HG03575 (cell line): ENCODE data around the gene HEYL.

Source experiments
- ATAC-seq: cut with Tn5 transposase; IDR thresholded peaks from one replicate; pipeline ENCODE4 v1.9.1; 2021; ENCODE audit not compliant: unreplicated experiment, insufficient number of reproducible peaks, low FRiP score; ENCODE audit errors: extremely low read depth

Gene HEYL

DNA sequence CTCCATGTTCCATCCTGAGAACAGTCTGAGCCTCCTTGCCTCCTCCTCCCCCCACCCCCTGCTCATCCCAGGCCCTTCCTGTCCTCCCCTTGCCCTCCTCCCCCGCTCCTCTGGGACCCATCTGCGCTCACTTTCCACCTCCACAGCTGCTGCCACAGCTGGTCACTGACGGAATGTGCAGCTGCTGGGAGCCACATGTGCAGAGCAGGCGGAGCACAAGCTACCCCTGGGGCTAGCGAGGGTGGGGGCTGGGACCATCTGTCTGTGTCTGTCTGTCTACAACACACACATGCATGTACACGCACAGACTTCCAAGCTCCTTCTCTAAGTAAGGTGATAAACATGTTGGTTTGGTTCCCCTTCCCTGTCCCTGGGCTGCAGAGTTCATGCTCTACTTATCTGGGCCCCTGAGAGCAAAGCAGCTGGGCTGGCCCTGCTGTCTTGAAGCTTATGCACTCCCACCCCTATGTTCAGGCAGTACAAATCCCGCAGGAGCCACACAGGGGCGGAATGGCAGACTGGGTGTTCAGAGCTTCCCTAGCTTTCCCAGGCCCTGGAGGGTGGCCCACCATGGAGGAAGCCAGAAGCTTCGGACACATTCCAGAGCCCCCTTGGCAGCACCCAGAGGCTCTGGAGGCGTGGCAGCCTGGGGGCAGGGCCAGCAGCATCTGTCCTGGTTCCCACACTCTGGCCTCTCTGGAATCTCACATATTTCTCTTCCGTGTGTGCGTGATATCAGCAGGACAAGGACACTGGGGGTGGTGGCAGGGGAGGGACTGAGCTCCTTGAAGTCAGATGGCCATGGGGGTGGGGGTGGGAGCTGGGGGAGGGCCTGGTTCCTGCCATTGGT lies 7.0 kb upstream of the HEYL start:
- no peak for ATAC-seq

DNA sequence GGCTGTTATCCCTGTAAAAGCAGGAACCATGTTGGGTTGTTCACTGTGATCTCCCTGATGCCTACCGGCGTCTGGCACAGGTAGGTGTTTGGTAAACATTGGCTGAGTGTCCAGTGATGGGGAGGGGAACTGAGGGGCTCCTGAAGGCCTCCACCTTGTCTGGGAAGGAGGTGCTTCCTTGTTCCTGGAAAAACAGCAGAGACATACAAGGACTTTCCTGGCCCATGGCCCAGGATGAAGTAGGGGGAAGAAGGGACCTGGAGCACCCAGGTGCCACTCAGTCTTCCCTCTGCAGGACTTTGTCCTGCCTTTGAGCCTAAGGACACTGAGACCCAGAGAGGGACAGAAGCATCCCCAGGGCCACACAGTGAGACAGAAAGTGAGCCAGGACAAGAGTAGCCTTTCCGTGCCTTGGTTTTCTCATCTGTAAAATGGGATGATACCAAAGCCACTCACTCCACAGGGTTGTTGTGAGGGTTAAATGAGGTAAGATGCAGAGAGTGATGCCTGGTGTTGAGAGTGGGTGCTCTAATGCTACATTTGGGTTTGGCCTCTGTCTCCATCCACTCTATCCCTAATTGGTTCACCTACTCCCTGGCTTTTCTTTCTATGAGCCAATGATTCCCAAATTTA lies 6.1 kb upstream of the HEYL start:
- ATAC-seq = no peak

DNA sequence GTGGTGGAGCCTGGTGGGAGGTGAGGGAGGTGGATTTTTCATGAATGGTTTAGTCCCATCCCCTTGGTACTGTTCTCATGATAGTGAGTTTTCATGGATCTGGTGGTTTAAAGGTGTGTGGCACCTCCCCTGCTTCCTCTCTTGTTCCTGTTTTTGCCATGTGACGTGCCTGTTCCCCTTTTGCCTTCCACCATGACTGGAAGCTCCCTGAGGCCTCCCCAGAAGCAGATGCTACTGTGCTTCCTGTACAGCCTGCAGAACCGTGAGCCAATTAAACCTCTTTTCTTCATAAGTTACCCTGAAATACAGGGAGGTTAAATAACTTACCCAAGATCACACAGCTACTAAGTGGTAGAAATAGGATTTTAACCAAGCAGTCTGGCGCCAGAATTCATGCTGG lies 4.3 kb upstream of the HEYL start:
- no peak for ATAC-seq

DNA sequence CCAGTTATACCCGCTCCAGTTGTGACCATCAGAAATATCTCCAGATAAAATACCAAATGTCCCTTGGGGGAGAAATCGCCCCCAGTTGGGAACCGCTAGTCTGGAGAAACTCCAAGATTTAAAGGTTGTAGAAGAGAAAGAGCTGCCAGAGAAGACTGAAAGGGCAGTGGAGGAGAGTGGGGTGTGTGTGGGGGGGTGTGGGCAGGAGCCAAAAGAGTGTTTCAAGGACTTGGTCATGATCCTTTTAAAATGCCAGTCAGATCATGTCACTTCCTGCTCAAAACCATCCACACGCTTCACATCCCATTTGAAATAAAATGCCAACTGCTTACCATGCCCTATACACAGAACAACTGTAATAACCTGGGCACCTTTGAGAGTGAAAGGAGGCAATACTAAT lies 3.4 kb upstream of the HEYL start:
- no peak for ATAC-seq

DNA sequence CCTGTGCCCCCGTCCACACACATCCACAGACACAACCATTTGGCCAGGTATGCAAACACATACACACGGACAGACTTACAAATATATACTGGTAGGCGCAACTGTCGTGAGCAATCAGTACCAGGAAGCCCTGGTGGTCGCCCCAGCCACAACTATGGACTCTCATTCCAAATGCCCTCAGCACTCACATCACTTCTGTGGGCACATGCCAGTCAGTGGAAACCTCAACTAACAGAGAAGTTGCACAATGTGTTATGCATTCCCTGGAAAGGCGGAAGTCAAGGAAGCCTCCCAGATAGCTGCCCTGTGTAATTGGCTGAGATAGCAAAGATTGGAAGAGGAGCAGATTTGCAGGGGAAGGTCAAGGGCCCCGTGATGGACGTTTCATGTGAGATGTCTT lies 1.4 kb upstream of the HEYL start:
- no peak for ATAC-seq

DNA sequence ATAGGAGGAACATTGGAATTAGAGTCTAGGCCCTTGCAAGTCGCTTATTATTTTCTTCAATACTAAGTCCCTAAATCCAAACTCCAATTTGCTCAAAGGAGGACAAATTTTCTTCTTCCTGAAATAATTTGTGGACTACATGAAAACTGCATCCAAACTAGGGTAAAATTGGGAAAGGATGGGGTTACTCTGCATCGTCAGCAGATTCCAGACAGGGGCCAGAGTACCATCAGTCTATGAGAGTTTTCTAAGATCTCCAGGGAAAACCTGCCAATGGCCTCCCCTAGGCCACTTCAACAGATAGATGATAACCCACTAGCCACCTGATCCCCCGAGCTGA lies 508 bp downstream of the HEYL start:
- ATAC-seq = no peak

DNA sequence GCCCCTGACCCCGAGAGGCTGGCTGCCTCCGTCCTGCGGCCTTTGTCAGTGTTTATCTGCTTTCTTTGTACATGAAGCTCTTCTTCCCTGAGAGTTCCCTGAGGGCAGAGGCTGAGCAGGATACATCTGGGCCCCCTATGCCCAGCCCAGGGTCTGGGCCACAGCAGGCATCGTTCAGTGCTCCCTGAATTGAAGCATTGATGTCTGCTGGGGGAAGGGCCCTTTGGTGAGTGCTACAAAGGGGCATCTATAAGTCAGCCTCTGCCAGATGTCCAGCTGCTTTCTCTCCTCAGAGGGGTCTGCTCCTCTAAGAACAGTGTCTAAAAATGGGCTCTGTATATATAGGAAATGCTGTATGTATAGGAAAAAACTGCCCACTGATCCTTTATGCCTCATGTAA lies 2.1 kb downstream of the HEYL start:
- ATAC-seq = no peak

DNA sequence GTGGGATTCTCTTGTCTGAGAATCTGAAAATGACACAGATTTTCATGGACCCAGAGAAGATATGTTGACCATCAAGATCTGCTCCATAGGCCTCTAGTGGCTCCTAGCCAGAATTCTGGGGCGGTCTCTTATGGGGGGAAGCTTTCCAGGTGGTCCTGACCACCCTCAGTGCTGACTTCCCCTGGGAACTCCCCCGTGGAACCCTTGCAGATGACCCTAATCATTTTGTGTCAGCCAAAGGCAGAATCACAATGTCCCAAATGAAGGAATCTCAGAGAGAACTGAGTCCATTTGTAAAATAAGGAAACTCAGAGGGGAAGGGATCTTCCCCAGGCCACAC lies 3.6 kb downstream of the HEYL start:
- no peak for ATAC-seq

DNA sequence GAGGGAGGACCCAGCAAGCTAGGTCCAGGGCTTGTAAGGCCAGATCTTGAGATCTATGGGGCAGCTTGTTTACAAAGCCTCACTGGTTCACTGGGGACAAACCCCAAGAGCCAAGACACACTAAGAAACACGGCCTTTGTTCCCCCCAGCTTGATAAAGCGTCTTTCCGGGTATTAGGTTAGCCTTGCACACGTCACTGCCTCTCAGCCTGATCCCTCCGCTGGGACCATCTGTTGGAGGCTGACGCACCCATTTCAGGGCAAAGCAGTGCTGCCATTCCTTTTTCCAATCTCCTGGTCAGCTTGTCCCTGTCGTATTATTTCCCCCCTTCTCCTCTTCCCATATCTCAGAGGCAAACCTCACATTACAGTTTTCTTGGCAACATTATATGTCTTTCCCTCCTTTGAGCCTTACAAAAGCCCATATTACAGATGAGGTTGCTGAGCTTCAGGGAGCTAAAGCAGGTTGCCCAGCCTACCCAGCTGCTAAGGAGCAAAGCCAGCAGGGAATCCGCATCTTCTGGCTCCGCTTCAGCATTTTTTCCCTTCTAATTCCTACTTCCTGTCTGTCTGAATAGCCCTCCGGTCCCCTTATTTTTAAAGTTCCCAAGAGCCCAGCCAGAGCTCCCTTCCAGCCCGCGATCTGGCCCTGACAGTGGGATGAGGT lies 4.1 kb downstream of the HEYL start:
- ATAC-seq = no peak

DNA sequence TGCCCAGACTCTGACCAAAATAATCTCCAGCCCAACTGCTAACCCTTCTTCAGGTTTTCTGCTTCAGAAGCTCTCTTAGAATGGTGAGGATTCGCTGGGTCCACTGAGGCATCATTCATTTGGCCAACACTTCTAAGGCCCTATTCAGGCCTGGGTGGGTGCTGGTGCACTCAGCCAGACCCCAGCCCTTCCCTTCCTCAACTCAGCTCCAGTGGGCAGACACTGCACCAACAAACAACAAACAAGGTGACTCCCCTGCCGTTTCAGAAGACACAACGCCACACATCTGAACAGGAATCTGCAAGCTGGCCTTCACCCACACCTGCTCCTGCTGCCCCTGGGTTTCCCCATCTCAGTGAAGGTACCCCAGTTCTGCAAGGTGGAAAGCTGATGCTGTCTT lies 6.0 kb downstream of the HEYL start:
- no peak for ATAC-seq

DNA sequence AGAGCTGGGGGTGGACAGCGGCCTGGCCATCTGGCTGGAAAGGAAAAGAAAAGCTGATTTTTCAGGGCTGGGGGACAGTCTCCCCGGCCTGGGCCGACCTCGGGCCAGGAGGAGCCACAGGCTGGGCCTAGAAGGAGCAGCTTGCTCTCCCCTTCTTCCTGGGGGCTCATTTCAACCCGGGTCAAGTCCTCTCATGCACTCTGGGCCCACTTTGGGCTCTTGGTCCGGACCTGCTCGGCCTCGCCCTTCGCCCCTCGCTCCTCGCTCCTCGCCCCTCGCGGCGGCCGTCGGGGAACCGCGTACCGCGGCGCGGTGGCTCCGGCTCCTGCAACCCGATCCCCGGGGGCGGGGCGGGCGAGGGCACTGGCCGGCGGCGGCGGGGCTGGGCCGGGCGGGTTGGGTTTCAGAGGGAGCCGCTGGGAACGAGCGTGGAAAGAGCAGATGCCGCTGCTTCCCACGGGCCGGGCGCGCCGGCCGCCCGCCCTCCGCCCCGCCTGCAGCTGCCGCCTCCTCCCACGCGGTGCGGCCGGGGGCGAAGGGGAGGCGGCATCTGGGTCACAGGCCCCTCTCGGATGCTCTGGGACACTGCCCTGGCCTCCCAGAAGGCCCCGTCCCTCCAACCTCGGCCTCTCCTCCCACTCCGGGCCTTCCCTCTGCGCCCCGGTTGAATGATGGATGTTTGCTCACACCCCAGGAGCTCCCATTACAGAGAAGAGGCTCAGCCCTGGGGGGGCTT lies 6.6 kb downstream of the HEYL start:
- no peak for ATAC-seq

DNA sequence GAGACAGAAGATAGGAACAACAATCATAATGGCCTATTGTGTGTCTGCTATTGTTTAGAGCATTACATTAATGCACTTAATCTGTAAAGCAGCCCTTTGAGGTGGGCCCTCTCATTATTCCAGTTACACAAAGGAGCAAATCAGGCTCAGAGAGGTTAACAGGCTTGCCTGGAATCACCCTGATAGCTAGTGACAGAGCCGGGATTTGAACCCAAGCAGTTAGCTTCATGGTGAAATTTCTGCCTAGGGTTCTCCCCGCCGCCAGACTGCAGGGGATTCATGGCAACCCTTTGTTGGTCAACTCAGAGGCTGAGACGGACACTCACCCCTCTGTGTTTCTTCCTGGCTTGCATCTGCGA lies 7.1 kb downstream of the HEYL start:
- ATAC-seq = no peak

DNA sequence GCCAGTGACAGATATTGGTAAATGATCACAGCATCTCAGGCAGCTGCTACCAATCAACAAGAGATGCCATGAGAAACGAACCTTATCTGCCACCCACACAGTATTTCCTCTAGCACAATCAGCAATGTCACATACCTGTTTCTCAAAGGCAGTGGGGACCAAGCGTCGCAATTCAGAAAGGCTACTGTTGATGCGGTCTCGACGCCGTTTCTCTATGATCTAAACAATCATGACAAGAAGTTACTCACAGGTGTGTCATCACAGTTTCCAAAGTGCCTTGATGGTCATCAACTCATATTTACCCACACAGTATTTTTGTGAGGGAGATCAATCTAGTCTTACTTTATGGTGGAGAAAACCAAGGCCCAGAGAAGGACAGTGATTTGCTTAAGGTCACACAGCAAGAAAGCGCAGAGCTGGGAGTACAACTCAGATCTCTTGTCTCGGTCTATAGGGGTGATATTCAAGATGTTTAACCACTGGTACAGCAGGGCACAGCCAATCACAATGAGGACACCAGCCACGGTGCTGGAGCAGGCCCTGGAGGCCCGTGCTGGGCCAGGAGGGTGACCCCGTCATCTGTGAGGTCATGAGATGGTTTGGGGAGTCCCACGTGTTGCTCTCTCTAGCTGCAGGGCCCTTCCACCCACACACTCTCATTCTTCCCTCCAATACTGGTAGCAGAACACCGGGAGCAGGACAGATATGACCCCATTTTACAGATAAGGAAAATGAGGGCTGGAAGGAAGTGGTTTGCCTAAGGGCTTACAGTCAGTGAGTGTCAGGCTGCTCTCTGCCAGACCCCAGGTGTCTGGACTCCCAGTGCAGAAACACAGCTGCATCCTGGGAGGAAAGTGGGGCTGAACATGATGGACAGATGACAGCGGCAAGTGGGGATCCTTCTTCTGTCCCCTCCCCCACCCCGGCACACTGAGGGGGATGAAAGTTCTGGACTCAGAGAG lies 7.8 kb downstream of the HEYL start:
- no peak for ATAC-seq

DNA sequence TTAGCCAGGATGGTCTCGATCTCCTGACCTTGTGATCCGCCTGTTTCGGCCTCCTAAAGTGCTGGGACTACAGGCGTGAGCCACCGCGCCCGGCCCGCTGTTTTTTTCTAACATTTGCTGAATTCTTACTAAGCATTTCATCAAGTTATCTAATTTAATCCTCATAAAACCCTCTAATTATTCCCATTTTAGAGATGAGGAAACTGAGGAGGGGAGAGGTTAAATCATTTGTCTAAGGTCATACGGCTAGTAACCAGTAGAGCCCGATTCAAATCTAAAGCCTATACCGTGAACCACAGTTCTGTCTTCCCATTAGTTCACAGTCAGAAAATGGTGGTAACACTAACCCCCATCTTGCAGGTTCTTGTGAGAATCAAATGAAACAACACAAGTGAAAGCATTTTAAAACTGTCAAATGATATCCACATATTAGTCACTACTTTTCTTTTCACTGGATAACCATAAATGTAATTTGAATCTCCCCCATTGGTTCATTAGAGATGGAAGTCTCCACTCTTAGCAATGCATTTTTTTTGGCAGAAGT lies 10.6 kb downstream of the HEYL start:
- no peak for ATAC-seq

DNA sequence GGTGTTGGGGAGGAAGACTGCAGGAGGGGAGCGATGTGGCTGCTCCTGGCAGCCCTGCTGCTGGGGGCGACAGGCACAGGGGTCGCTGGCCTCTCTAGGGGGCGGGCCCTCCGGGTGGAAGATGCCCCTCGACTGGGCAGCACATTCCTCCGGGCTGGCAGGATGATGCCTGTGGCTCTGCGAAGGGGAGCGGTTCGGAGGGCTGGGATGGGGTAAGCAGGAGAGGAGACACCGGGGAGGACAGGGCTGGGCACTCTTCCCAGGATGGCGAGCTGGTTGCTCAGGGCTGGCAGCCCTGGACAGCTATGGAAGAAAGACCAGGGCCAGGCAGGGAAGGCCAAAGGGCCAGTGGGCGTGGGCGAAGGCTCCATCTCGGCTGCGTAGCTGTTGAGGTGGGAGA lies 12.8 kb downstream of the HEYL start:
- ATAC-seq = no peak

DNA sequence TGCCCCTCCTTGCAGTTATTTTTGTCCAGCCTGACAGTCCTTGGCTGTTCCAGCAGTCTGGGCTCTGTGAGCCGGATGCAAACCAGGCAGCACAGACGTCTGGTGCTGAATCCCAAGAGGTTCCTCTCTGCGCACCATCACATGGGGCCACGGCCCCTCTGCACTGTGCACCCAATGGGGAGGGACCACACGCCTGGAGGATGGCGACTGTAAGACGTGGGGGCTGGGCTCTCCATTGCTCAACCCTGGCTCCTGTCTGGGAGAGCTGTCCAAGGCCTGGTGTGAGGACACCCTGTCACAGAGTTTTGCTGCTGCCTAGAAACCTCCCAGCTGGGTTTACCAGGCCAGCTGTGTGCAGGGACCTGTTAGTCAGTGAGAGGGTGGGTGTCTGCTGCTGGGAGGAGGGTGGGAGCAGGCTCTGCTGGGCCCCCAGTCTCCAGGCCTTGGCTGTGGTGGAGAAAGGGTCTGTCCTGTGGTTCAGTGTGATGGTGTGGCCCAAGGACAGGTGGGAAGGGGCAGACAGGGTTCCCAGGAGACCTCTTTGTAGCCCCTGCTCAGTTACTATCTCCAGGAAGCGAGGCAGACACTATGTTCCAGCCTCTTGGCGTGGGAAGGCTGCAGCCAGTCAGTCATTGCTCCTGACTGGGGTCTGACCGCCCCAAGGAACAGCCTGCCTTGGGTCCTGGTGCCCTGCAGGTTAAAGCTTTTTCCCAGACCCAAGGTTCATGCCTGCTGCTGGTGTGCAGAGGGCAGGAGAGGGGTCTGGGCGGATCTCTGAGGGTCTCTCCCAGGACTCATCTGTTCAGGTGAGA lies 13.8 kb downstream of the HEYL start:
- ATAC-seq = no peak

DNA sequence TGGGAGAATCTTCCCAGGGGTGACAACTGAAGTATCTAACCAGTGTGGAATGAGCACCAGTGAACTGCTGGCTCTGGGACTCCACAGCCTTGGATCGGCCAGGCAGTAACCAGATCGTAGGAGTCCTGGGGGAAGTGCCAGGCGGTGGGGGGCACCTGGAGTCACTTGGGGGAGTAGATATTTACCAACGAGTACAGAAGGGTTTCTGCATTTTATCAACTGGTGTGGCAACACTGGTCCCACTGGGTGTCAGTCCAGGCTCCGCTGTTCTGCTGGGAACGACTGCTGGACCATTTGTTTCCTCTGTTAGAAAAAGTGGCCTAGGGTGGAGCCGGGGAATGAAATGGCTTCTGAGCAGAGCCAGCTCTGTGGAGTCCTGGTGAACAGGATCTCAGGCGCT lies 14.4 kb downstream of the HEYL start:
- ATAC-seq = no peak

DNA sequence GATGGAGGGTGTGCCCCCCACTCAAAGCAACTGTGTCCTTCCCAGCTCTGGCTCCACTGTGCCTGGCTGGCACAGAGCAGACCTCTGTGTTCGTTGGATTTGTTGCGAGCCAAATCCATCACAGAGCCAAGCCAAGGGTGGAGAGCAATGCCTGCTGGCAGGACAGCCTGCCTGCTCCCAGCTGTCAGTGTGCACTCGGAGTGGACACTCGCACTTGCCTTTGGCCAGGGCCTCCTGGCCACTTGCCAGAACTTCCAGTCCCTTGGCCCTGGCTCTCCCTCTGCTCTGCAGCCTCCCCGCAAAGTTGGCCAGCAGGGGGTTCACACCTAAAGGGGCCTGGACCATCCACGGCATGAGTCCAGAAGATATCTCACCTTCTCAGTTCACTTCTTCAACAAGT lies 16.4 kb downstream of the HEYL start:
- ATAC-seq = no peak
